ENCODE data around the gene HSPA13.
A peak's percentile ranks its signal among the peaks of the same experiment; 100 is the strongest.

The HSPA13 gene

DNA sequence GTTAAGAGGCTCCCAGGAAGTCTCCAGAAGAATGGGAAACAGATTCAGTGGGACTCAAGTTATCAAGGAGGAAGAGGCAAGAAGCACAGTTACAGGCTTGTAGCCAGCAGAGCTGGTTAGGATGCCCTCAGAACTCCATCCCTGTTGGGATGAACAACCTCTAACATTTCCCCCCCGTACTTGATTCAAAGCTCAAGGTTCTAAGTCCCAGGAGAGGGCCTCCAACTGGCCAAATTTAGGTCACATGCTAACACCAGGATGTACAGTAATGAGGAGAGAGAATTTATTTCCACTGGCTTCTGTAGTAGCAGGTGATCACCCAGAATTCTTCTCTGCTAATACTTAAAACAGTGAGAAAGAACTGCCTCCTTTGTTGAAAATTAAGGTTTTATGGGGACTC lies 22.3 kb upstream of the HSPA13 start:
- no peak overlapping the region for H3K4me3 ChIP-seq (ENCODE audit: low read depth, low read length)
- no peaks in the 10 kb centered on the region for H3K36me3 ChIP-seq (ENCODE audit: control insufficient read depth in 2 of 2, insufficient read depth in 1 of 2, low read length in 2 of 2)
- no peak for TF ChIP-seq ZNF18 (tag by site-specific recombination; IDR thresholded peaks at IDR 0.05)
- no peak for TF ChIP-seq EGR2 (tag by site-specific recombination; IDR thresholded peaks at IDR 0.05; ENCODE audit: low read depth)
- no peak for TF ChIP-seq BCL11A (tag by site-specific recombination; IDR thresholded peaks at IDR 0.05; ENCODE audit: low read depth)
- TF ChIP-seq ZBTB26 (tag by site-specific recombination; optimal IDR thresholded peaks at IDR 0.05) = no peak
- no peak for TF ChIP-seq ZNF221 (tag by site-specific recombination; IDR thresholded peaks at IDR 0.05; ENCODE audit: borderline replicate concordance)
- no peak for TF ChIP-seq ZNF112 (tag by site-specific recombination; IDR thresholded peaks at IDR 0.05)
- TF ChIP-seq SETDB1 (IDR thresholded peaks at IDR 0.05; ENCODE audit: insufficient read length, low read length) = no peak
- H3K9me3 ChIP-seq (ENCODE audit: control insufficient read depth, insufficient read depth, low read depth, low read length) = no peaks in the 10 kb centered on the region
- POLR2A ChIA-PET = no interaction called here
- CTCF ChIA-PET = no interaction called here
- no peak overlapping the region for H3K27ac ChIP-seq (ENCODE audit: extremely low read depth, low read depth, low read length)
- H3K4me1 ChIP-seq (ENCODE audit: control insufficient read depth, insufficient read depth, low read length) = no peaks in the 10 kb centered on the region

DNA sequence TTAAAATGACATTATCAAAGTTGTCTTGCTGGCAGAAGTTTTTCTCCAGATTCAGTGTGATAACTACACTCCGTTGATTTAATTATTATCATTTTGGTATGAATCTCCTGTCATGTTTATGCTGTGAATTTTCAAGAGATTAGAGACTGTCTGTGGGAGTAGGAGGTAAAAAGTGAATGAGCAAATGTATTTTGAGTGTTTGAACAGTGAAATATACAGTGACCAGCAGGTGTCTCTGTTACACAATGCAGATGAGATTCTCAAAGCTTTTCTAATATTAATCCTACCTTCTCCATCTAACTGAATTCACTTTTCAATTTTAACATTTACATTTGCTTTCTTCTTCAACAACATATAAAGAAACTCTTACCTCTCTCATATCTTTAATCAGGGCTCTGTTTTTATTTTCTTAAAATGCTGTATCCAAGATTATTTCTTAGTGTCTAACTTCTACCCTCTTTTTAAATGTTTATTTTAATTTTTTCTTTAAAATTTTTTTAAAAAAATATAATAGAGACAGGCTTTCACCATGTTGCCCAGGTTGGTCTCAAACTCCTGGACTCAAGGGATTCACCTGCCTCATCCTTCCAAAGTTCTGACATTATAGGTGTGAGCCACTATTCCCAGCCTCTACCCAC lies 20.9 kb upstream of the HSPA13 start:
- Histone ChIP-seq H3K4me3 (ENCODE audit: low read depth, low read length) (no peak overlapping the region), H3K9me3 (ENCODE audit: control insufficient read depth, insufficient read depth, low read depth, low read length) (no peaks in the 10 kb centered on the region), H3K4me1 (ENCODE audit: control insufficient read depth, insufficient read depth, low read length) (no peaks in the 10 kb centered on the region), H3K36me3 (ENCODE audit: control insufficient read depth in 2 of 2, insufficient read depth in 1 of 2, low read length in 2 of 2) (no peaks in the 10 kb centered on the region), H3K27ac (ENCODE audit: extremely low read depth, low read depth, low read length) (no peak overlapping the region)
- POLR2A ChIA-PET = no interaction called here
- TF ChIP-seq ZNF654 (tag by site-specific recombination; IDR thresholded peaks at IDR 0.05; ENCODE audit: low read depth) = peak; percentile 26
- no peak for TF ChIP-seq ZNF169 (tag by site-specific recombination; IDR thresholded peaks at IDR 0.05)
- TF ChIP-seq, protein P1, sequence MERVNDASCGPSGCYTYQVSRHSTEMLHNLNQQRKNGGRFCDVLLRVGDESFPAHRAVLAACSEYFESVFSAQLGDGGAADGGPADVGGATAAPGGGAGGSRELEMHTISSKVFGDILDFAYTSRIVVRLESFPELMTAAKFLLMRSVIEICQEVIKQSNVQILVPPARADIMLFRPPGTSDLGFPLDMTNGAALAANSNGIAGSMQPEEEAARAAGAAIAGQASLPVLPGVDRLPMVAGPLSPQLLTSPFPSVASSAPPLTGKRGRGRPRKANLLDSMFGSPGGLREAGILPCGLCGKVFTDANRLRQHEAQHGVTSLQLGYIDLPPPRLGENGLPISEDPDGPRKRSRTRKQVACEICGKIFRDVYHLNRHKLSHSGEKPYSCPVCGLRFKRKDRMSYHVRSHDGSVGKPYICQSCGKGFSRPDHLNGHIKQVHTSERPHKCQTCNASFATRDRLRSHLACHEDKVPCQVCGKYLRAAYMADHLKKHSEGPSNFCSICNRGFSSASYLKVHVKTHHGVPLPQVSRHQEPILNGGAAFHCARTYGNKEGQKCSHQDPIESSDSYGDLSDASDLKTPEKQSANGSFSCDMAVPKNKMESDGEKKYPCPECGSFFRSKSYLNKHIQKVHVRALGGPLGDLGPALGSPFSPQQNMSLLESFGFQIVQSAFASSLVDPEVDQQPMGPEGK (tag by site-specific recombination; IDR thresholded peaks at IDR 0.05) = no peak
- TF ChIP-seq ZNF558 (tag by site-specific recombination; IDR thresholded peaks at IDR 0.05) = no peak
- no peak for TF ChIP-seq ZNF621 (tag by site-specific recombination; IDR thresholded peaks at IDR 0.05)
- TF ChIP-seq PRDM1 (tag by site-specific recombination; IDR thresholded peaks at IDR 0.05) = peak; percentile 85
- TF ChIP-seq ZBTB26 (tag by site-specific recombination; optimal IDR thresholded peaks at IDR 0.05) = no peak
- TF ChIP-seq ZNF610 (tag by site-specific recombination; IDR thresholded peaks at IDR 0.05; ENCODE audit: borderline replicate concordance) = no peak
- no peak for TF ChIP-seq ZNF350 (tag by site-specific recombination; IDR thresholded peaks at IDR 0.05)
- TF ChIP-seq, protein P2, sequence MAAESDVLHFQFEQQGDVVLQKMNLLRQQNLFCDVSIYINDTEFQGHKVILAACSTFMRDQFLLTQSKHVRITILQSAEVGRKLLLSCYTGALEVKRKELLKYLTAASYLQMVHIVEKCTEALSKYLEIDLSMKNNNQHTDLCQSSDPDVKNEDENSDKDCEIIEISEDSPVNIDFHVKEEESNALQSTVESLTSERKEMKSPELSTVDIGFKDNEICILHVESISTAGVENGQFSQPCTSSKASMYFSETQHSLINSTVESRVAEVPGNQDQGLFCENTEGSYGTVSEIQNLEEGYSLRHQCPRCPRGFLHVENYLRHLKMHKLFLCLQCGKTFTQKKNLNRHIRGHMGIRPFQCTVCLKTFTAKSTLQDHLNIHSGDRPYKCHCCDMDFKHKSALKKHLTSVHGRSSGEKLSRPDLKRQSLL (tag by site-specific recombination; IDR thresholded peaks at IDR 0.05) = no peak
- CTCF ChIA-PET = interaction anchor here (0.6 to 2.2 kb wide), 7 partner anchors 10 to 1188 kb away, joined by 3 to 6 read pairs (median 4); no protein-coding TSS in a partner anchor

Data from HEK293 (cell line).